Ectodermal cell (in vitro differentiated cells): ENCODE measurements around the gene EVI2A. TPM values are rescaled to one million over a fixed set of nuclear protein-coding genes. Genes with fewer than 3 reads are reported as not detected.
"Not testable (repeated sequence)": the region's sequence is repeated elsewhere in the genome, so short reads cannot be mapped to it uniquely, and the experiment has no call there.

Source experiments
- H3K27ac ChIP-seq: 2 replicates; pipeline ENCODE4 v1.7.0; 2013; ENCODE audit warnings: mild to moderate bottlenecking, low read depth, low read length; ENCODE audit not compliant: insufficient read depth, poor library complexity, severe bottlenecking
- H3K27me3 ChIP-seq: 2 replicates; pipeline ENCODE4 v1.7.0; 2013; ENCODE audit warnings: mild to moderate bottlenecking, low read length; ENCODE audit not compliant: insufficient read depth, control insufficient read depth, poor library complexity, severe bottlenecking
- H3K36me3 ChIP-seq: one replicate; pipeline ENCODE4 v1.7.0; 2013; ENCODE audit warnings: low read length; ENCODE audit not compliant: control insufficient read depth, insufficient read depth
- H3K4me1 ChIP-seq: one replicate; pipeline ENCODE4 v1.7.0; 2013; ENCODE audit warnings: low read length; ENCODE audit not compliant: control insufficient read depth, insufficient read depth
- H3K4me3 ChIP-seq: 2 replicates; pipeline ENCODE4 v1.7.0; 2013; ENCODE audit warnings: low read depth, low read length, control low read depth; ENCODE audit not compliant: insufficient read depth
- H3K9me3 ChIP-seq: 2 replicates; pipeline ENCODE4 v1.7.0; 2013; ENCODE audit warnings: mild to moderate bottlenecking, low read length, moderate library complexity; ENCODE audit not compliant: control insufficient read depth
- WGBS, 2 experiments: methylation state at CpG; one replicate each; pipeline ENCODE4 v1.1.7; 2013; ENCODE audit warnings: missing lambda C conversion rate in 2 of 2; 5-methylcytosine and 5-hydroxymethylcytosine counted together
- polyA plus RNA-seq, 4 experiments: library from polyadenylated mRNA; stranded (reverse); fragments of 50-300 nt; gene quantifications; one replicate each; pipeline ENCODE4 v1.2.3, GENCODE V29; 2013

The EVI2A gene
- not detected for polyA plus RNA-seq (2013, experiment 1 of 4)
- not detected for polyA plus RNA-seq (2013, experiment 2 of 4)
- polyA plus RNA-seq (2013, experiment 3 of 4): not detected
- not detected for polyA plus RNA-seq (2013, experiment 4 of 4)

- Histone ChIP-seq H3K4me1 (peaks cover 7% of the 10 kb centered on the region), H3K9me3 (no peaks in the 10 kb centered on the region), H3K27ac (no peak within 1 kb of the TSS), H3K27me3 (no peaks in the 10 kb centered on the region), H3K36me3 (no peaks in the 10 kb centered on the region), H3K4me3 (no peak within 1 kb of the TSS)
- WGBS, 2 experiments: 71 to 78% methylated on average over 2 to 3 of the region's 3 CpGs
Measured at GRCh38 chr17:31321481-31321880, at the start of gene EVI2A. EVI2A (minus strand) TSS chr17:31321622; CDS start chr17:31319013, 2,609 bp downstream.

GRCh38 chr17:31369266-31369665 is 47.8 kb upstream of the EVI2A start:
- Histone ChIP-seq H3K27ac (no peak overlapping the region), H3K4me1 (no peaks in the 10 kb centered on the region), H3K9me3 (no peaks in the 10 kb centered on the region), H3K27me3 (no peaks in the 10 kb centered on the region), H3K36me3 (peaks cover 7% of the 10 kb centered on the region), H3K4me3 (no peak overlapping the region)

GRCh38 chr17:31366088-31366487 is 44.7 kb upstream of the EVI2A start:
- 90 to 94% methylated on average over 4 of the region's 4 CpGs for WGBS, 2 experiments
- H3K9me3 ChIP-seq: no peaks in the 10 kb centered on the region
- no peak overlapping the region for H3K4me3 ChIP-seq
- H3K27me3 ChIP-seq: no peaks in the 10 kb centered on the region
- H3K4me1 ChIP-seq: no peaks in the 10 kb centered on the region
- H3K27ac ChIP-seq: no peak overlapping the region
- no peaks in the 10 kb centered on the region for H3K36me3 ChIP-seq

GRCh38 chr17:31364012-31364411 is 42.6 kb upstream of the EVI2A start:
- Histone ChIP-seq H3K27me3 (no peaks in the 10 kb centered on the region), H3K4me1 (no peaks in the 10 kb centered on the region), H3K4me3 (no peak overlapping the region), H3K36me3 (no peaks in the 10 kb centered on the region), H3K9me3 (no peaks in the 10 kb centered on the region), H3K27ac (no peak overlapping the region)
- 95 to 96% methylated on average over 6 of the region's 6 CpGs for WGBS, 2 experiments

- no peaks in the 10 kb centered on the region for H3K36me3 ChIP-seq
- no peaks in the 10 kb centered on the region for H3K4me1 ChIP-seq
- no peak overlapping the region for H3K4me3 ChIP-seq
- H3K27ac ChIP-seq: no peak overlapping the region
- no peaks in the 10 kb centered on the region for H3K9me3 ChIP-seq
- no peaks in the 10 kb centered on the region for H3K27me3 ChIP-seq
- 97 to 98% methylated on average over 3 of the region's 3 CpGs for WGBS, 2 experiments
Measured at GRCh38 chr17:31357839-31358394, 36.5 kb upstream of the EVI2A start.

GRCh38 chr17:31357091-31357490 is 35.7 kb upstream of the EVI2A start:
- H3K4me1 ChIP-seq: no peaks in the 10 kb centered on the region
- WGBS, 2 experiments: 95 to 99% methylated on average over 2 of the region's 2 CpGs
- no peaks in the 10 kb centered on the region for H3K36me3 ChIP-seq
- no peak overlapping the region for H3K27ac ChIP-seq
- no peaks in the 10 kb centered on the region for H3K9me3 ChIP-seq
- no peak overlapping the region for H3K4me3 ChIP-seq
- no peaks in the 10 kb centered on the region for H3K27me3 ChIP-seq

- Histone ChIP-seq H3K27ac (no peak overlapping the region), H3K27me3 (no peaks in the 10 kb centered on the region), H3K36me3 (no peaks in the 10 kb centered on the region), H3K9me3 (no peaks in the 10 kb centered on the region), H3K4me1 (no peaks in the 10 kb centered on the region), H3K4me3 (no peak overlapping the region)
- 100% methylated on average over 1 of the region's 1 CpG for WGBS, 2 experiments
Measured at GRCh38 chr17:31355935-31356334, 34.5 kb upstream of the EVI2A start.

- Histone ChIP-seq H3K9me3 (no peaks in the 10 kb centered on the region), H3K36me3 (peaks cover 6% of the 10 kb centered on the region)
Measured at GRCh38 chr17:31349454-31349853, 28.0 kb upstream of the EVI2A start.

DNA sequence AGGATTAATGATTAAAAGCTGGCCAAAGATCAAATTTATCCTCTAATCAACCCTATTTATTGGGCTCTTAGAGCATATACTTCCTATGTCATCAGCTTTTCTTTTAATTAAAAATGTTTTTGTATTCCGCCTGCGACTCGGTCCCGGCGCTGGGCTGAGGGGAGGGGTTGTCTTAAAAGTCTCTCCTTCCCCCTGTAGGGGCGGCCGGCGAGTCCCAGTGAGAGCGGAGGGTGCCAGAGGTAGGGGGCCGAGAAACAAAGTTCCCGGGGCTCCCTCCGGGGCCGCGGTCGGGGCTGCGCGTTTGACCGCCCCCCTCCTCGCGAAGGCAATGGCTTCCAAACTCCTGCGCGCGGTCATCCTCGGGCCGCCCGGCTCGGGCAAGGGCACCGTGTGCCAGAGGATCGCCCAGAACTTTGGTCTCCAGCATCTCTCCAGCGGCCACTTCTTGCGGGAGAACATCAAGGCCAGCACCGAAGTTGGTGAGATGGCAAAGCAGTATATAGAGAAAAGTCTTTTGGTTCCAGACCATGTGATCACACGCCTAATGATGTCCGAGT is 23.8 kb upstream of the EVI2A start:
- H3K9me3 ChIP-seq, H3K27ac ChIP-seq, H3K4me1 ChIP-seq, H3K4me3 ChIP-seq, H3K27me3 ChIP-seq: not testable (repeated sequence)
- H3K36me3 ChIP-seq: peaks cover 12% of the 10 kb centered on the region
- WGBS, 2 experiments: 93 to 100% methylated on average over 3 of the region's 34 CpGs

More at GRCh38 chr17:31349454-31349853, 28.0 kb upstream of the EVI2A start:
- no peaks in the 10 kb centered on the region for H3K27me3 ChIP-seq
- no peak overlapping the region for H3K4me3 ChIP-seq
- H3K27ac ChIP-seq: no peak overlapping the region
- no peaks in the 10 kb centered on the region for H3K4me1 ChIP-seq

- Histone ChIP-seq H3K27ac (no peak overlapping the region), H3K4me3 (no peak overlapping the region), H3K9me3 (no peaks in the 10 kb centered on the region), H3K4me1 (no peaks in the 10 kb centered on the region), H3K27me3 (no peaks in the 10 kb centered on the region), H3K36me3 (peaks cover 10% of the 10 kb centered on the region)
- WGBS, 2 experiments: 87 to 97% methylated on average over 5 to 6 of the region's 6 CpGs
Measured at GRCh38 chr17:31339906-31340661, 18.7 kb upstream of the EVI2A start.
